Panc1 (cell line): ENCODE data around the gene ACLY. TPM values are rescaled to one million over a fixed set of nuclear protein-coding genes. Genes with fewer than 3 reads are reported as not detected.
A peak's percentile ranks its signal among the peaks of the same experiment; 100 is the strongest.

ENCODE experiments used
- ATAC-seq: fragments of 200-7000 bp; cut with Tn5 transposase; 2 replicates; pipeline ENCODE4 v1.9.1; 2020; ENCODE audit warnings: mild to moderate bottlenecking, moderate library complexity
- BruUV-seq: library from RNA; stranded (reverse); fragments of 400-500 nt; replicated peaks from 2 replicates; lab custom pipeline; 2021; lab: Mats Ljungman, UMichigan
- CTCF ChIA-PET: fragments of 300-600 bp; sonication (Branson Sonifier 250); formaldehyde crosslinking; loops from one replicate; lab custom pipeline; 2022; ENCODE audit warnings: antibody characterized with exemption; lab: Charles Lee
- POLR2A ChIA-PET: fragments of 300-600 bp; sonication (Branson Sonifier 250); formaldehyde crosslinking; loops from one replicate; lab custom pipeline; 2022; ENCODE audit warnings: antibody characterized with exemption; lab: Charles Lee
- DNase-seq: peaks from one replicate; pipeline ENCODE4 v3.0.0-alpha.2; 2010; ENCODE audit warnings: low read depth, low spot score
- H3K27ac ChIP-seq: 2 replicates; pipeline ENCODE4 v1.5.1; 2011; ENCODE audit warnings: mild to moderate bottlenecking, low read length, inconsistent platforms
- H3K27me3 ChIP-seq: fragments of 200-500 bp; sonication (Bioruptor generic); 2 replicates; pipeline ENCODE4 v1.6.0; 2014; ENCODE audit warnings: low read length, inconsistent platforms; ENCODE audit not compliant: control insufficient read depth, insufficient read depth
- H3K36me3 ChIP-seq: fragments of 200-500 bp; sonication (Bioruptor generic); 2 replicates; pipeline ENCODE4 v1.5.1; 2014; ENCODE audit warnings: inconsistent platforms, mild to moderate bottlenecking, low read length, moderate library complexity; ENCODE audit not compliant: control insufficient read depth, insufficient read depth
- H3K4me1 ChIP-seq: 2 replicates; pipeline ENCODE4 v1.5.1; 2011; ENCODE audit warnings: inconsistent platforms, mild to moderate bottlenecking, low read length, moderate library complexity; ENCODE audit not compliant: control insufficient read depth, insufficient read depth
- H3K4me3 ChIP-seq, 2 experiments: 2 replicates each; pipeline ENCODE4 v1.5.1; 2011 to 2012; ENCODE audit warnings: low read depth in 2 of 2, low read length in 2 of 2, mild to moderate bottlenecking in 2 of 2, inconsistent platforms in 1 of 2, moderate library complexity in 1 of 2
- H3K9me3 ChIP-seq: fragments of 200-500 bp; sonication (Bioruptor generic); 2 replicates; pipeline ENCODE4 v1.5.1; 2014; ENCODE audit warnings: low read depth, mild to moderate bottlenecking, inconsistent platforms, low read length, moderate library complexity; ENCODE audit not compliant: control insufficient read depth, insufficient read depth
- CTCF ChIP-seq: fragments of 450-650 bp; IDR thresholded peaks from 2 replicates; pipeline ENCODE4 v1.5.1; 2017; ENCODE audit warnings: mild to moderate bottlenecking
- POLR2AphosphoS5 ChIP-seq: IDR thresholded peaks from 2 replicates; pipeline ENCODE4 v1.6.1; 2012; ENCODE audit warnings: mild to moderate bottlenecking, low read depth, low read length, moderate library complexity
- SIN3A ChIP-seq: IDR thresholded peaks from 2 replicates; pipeline ENCODE4 v1.6.1; 2012; ENCODE audit warnings: low read depth, mild to moderate bottlenecking, low read length, moderate library complexity, borderline replicate concordance; ENCODE audit not compliant: insufficient read depth
- TCF7L2 ChIP-seq: IDR thresholded peaks from 2 replicates; pipeline ENCODE4 v1.6.1; 2011; ENCODE audit warnings: mild to moderate bottlenecking, low read depth, low read length, inconsistent platforms
- in situ Hi-C: cut with HindIII; loops from 2 replicates; pipeline ENCODE4 v1.10.0; 2016; ENCODE audit warnings: low sequenced_read_pairs, low pct_unique_long_range_greater_than_20kb
- intact Hi-C: fragments of 100-400 bp; cut with micrococcal nuclease; formaldehyde crosslinking; loops from one replicate; pipeline ENCODE4 v1.10.0; 2022; ENCODE audit not compliant: unreplicated experiment
- total RNA-seq: library from RNA; stranded (reverse); gene quantifications from one replicate; pipeline ENCODE4 v1.2.1, GENCODE V29; 2021; ENCODE audit not compliant: unreplicated experiment
- TF ChIP-seq, protein P1 (sequence below), 2 experiments: IDR thresholded peaks; 2 replicates each; pipeline ENCODE4 v1.6.1; 2011 to 2012; ENCODE audit warnings: low read depth in 2 of 2, control low read depth in 1 of 2, low read length in 1 of 2, mild to moderate bottlenecking in 1 of 2, moderate library complexity in 1 of 2; ENCODE audit not compliant: insufficient read depth in 1 of 2

Gene ACLY
- total RNA-seq, 1 experiment from 2014 or later = 225 TPM

DNA sequence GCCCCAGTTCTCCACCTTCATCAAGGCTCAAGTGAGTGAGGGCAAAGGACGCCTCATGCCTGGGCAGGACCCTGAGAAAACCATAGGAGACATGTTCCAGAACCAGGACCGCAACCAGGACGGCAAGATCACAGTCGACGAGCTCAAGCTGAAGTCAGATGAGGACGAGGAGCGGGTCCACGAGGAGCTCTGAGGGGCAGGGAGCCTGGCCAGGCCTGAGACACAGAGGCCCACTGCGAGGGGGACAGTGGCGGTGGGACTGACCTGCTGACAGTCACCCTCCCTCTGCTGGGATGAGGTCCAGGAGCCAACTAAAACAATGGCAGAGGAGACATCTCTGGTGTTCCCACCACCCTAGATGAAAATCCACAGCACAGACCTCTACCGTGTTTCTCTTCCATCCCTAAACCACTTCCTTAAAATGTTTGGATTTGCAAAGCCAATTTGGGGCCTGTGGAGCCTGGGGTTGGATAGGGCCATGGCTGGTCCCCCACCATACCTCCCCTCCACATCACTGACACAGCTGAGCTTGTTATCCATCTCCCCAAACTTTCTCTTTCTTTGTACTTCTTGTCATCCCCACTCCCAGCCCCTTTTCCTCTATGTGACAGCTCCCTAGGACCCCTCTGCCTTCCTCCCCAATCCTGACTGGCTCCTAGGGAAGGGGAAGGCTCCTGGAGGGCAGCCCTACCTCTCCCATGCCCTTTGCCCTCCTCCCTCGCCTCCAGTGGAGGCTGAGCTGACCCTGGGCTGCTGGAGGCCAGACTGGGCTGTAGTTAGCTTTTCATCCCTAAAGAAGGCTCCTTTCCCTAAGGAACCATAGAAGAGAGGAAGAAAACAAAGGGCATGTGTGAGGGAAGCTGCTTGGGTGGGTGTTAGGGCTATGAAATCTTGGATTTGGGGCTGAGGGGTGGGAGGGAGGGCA, 96.3 kb downstream of the ACLY start:
- ChIA-PET CTCF (no interaction called here), POLR2A (interaction anchor here (0.5 to 0.6 kb wide), 2 partner anchors 62 to 77 kb away, joined by 3 to 4 read pairs; no protein-coding TSS in a partner anchor)
- Histone ChIP-seq H3K9me3 (no peaks in the 10 kb centered on the region), H3K36me3 (peaks cover 2% of the 10 kb centered on the region; the same call in 1 of the 2 replicates), H3K27me3 (no peaks in the 10 kb centered on the region), H3K27ac (no peak overlapping the region; the same call in 1 of the 2 replicates), H3K4me1 (no peaks in the 10 kb centered on the region; the same call in 1 of the 2 replicates), H3K4me3 (no peak overlapping the region)
- ATAC-seq (peak; percentile 4), DNase-seq (no peak)
- in situ Hi-C loops (no loop called here), intact Hi-C loops (no loop called here)
- TSS peak; percentile 89 for BruUV-seq
- TF ChIP-seq POLR2AphosphoS5 = peak; percentile 50
- TF ChIP-seq, protein P1, sequence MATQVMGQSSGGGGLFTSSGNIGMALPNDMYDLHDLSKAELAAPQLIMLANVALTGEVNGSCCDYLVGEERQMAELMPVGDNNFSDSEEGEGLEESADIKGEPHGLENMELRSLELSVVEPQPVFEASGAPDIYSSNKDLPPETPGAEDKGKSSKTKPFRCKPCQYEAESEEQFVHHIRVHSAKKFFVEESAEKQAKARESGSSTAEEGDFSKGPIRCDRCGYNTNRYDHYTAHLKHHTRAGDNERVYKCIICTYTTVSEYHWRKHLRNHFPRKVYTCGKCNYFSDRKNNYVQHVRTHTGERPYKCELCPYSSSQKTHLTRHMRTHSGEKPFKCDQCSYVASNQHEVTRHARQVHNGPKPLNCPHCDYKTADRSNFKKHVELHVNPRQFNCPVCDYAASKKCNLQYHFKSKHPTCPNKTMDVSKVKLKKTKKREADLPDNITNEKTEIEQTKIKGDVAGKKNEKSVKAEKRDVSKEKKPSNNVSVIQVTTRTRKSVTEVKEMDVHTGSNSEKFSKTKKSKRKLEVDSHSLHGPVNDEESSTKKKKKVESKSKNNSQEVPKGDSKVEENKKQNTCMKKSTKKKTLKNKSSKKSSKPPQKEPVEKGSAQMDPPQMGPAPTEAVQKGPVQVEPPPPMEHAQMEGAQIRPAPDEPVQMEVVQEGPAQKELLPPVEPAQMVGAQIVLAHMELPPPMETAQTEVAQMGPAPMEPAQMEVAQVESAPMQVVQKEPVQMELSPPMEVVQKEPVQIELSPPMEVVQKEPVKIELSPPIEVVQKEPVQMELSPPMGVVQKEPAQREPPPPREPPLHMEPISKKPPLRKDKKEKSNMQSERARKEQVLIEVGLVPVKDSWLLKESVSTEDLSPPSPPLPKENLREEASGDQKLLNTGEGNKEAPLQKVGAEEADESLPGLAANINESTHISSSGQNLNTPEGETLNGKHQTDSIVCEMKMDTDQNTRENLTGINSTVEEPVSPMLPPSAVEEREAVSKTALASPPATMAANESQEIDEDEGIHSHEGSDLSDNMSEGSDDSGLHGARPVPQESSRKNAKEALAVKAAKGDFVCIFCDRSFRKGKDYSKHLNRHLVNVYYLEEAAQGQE (IDR thresholded peaks at IDR 0.05; ENCODE audit: insufficient read depth in 1 of 2, low read depth in 2 of 2, low read length in 1 of 2) = no peak

GRCh38 chr17:41821776-41822175, 97.0 kb downstream of the ACLY start:
- Histone ChIP-seq H3K27me3 (no peaks in the 10 kb centered on the region), H3K4me3 (no peak overlapping the region), H3K36me3 (peaks cover 2% of the 10 kb centered on the region; the same call in 1 of the 2 replicates), H3K4me1 (no peaks in the 10 kb centered on the region; the same call in 1 of the 2 replicates), H3K9me3 (no peaks in the 10 kb centered on the region), H3K27ac (no peak overlapping the region; the same call in 1 of the 2 replicates)
- in situ Hi-C loops (no loop called here), intact Hi-C loops (no loop called here)
- ChIA-PET POLR2A (interaction anchor here (0.5 kb wide), 1 partner anchor 76 kb away, joined by 4 read pairs; no protein-coding TSS in a partner anchor), CTCF (no interaction called here)
- TF ChIP-seq POLR2AphosphoS5 = peak; percentile 16; the same call in 1 of the 2 replicates
- TF ChIP-seq TCF7L2 = no peak
- ATAC-seq (peak; percentile 6), DNase-seq (no peak)
- no TSS peak for BruUV-seq

DNA sequence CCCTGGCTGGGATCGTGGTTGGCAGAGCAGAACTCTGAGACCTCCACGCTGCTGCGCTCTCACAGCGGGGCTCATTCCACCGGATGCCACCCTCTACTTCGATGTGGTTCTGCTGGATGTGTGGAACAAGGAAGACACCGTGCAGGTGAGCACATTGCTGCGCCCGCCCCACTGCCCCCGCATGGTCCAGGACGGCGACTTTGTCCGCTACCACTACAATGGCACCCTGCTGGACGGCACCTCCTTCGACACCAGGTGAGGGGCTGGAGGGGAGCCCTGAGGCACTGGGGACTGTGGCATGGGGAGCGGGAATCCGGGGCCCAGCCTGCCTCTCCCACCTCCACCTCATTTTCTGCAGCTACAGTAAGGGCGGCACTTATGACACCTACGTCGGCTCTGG, 100.7 kb downstream of the ACLY start:
- H3K4me1 ChIP-seq = peaks cover 10% of the 10 kb centered on the region
- ChIA-PET CTCF (no interaction called here), POLR2A (no interaction called here)
- in situ Hi-C loops (no loop called here), intact Hi-C loops (no loop called here)
- H3K9me3 ChIP-seq = no peaks in the 10 kb centered on the region
- no peak for TF ChIP-seq SIN3A
- TF ChIP-seq, protein P1 (IDR thresholded peaks at IDR 0.05; ENCODE audit: insufficient read depth in 1 of 2, low read depth in 2 of 2, low read length in 1 of 2) = no peak
- TF ChIP-seq CTCF = no peak
- TF ChIP-seq POLR2AphosphoS5 = no peak
- TF ChIP-seq TCF7L2 = no peak
- no peak for DNase-seq
- H3K4me3 ChIP-seq = no peak overlapping the region
- BruUV-seq = no TSS peak
- no peaks in the 10 kb centered on the region for H3K27me3 ChIP-seq
- no peak for ATAC-seq
- H3K27ac ChIP-seq = no peak overlapping the region
- peaks cover 2% of the 10 kb centered on the region for H3K36me3 ChIP-seq
